ENCODE measurements around the gene HIPK2. TPM values are rescaled to one million over a fixed set of nuclear protein-coding genes. Genes with fewer than 3 reads are reported as not detected.

Gene HIPK2
- total and polyA plus RNA-seq, 10 of the 15 experiments (the other 5 are each of a cell fraction or from before 2014, with no cell fraction given): 1.7 to 39.0 (median 9.4) TPM

DNA sequence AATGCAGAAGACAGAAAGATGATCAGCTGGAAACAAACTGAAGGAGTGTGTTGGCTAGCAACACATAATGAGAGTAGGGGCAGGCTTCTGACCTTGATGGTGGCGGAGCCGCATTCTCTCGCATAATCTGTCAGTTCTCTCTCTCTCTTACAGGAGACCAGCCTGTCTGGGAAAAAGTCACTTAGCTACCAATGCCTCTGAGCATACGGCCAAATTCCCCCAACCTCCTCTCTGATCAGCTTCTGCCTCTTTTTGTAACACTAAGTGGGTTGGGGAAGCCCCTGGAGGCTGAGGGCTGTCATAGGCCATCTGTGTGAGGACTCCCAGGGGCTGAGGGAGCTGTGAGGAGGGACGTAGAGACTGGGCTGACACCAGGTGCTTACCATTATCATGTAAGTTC, 104.6 kb downstream of the HIPK2 start:
- BruUV-seq (replicated peaks): no TSS peak
- peak overlapping the region; percentile 88 for H3K4me2 ChIP-seq (ENCODE audit: control insufficient read depth, insufficient read depth)
- peak overlapping the region; percentile 85 for H3K27ac ChIP-seq (ENCODE audit: control insufficient read depth, insufficient read depth)
- H4K20me1 ChIP-seq (ENCODE audit: control insufficient read depth, insufficient read depth): no peaks in the 10 kb centered on the region
- H3K9ac ChIP-seq (ENCODE audit: control insufficient read depth, insufficient read depth, low read length): peak overlapping the region; percentile 18
- in situ Hi-C loops (cut with MboI) (no loop called here), intact Hi-C loops (cut with micrococcal nuclease; ENCODE audit: unreplicated experiment) (loop anchor here (1.0 to 2.0 kb wide), 2 partner anchors 24 to 62 kb away; no protein-coding TSS in a partner anchor)
- peaks cover 33% of the 10 kb centered on the region for H3K4me1 ChIP-seq (ENCODE audit: control insufficient read depth, insufficient read depth, low read length)
- no peaks in the 10 kb centered on the region for H3K27me3 ChIP-seq (replicated peaks in 1 of 2; ENCODE audit: control insufficient read depth in 2 of 2, insufficient read depth in 2 of 2, low read length in 1 of 2)
- POLR2A ChIA-PET: interaction anchor here (0.7 to 3.5 kb wide), 10 partner anchors 9 to 127 kb away, joined by 3 to 32 read pairs (median 4); partner anchors contain the start of gene HIPK2
- CTCF ChIA-PET: interaction anchor here (1.0 to 10.0 kb wide), 5 partner anchors 10 to 314 kb away, joined by 3 to 85 read pairs (median 4); no protein-coding TSS in a partner anchor
- no peaks in the 10 kb centered on the region for H3K9me3 ChIP-seq (replicated peaks; ENCODE audit: control insufficient read depth, insufficient read depth, low read length)
- no peaks in the 10 kb centered on the region for H3K79me2 ChIP-seq (ENCODE audit: control insufficient read depth, insufficient read depth, low read length)
- ATAC-seq (peak; percentile 93), FAIRE-seq (no peak), DNase-seq (ENCODE audit: low read depth, low spot score) (peak; percentile 90)
- no peaks in the 10 kb centered on the region; a peak in 1 of 4 replicates for H3K36me3 ChIP-seq (ENCODE audit: control insufficient read depth in 2 of 2, insufficient read depth in 2 of 2, low read length in 1 of 2)
- peak overlapping the region; percentile 17; the same call in 1 of the 2 replicates for H3K4me3 ChIP-seq
- WGBS (ENCODE audit: insufficient coverage, insufficient replicate concordance, low lambda C conversion rate, missing lambda C conversion rate): 2% methylated on average over 5 of the region's 5 CpGs
- RAD21 ChIA-PET (ENCODE audit: unreplicated experiment): interaction anchor here (0.7 to 5.8 kb wide), 24 partner anchors 10 to 328 kb away, joined by 3 to 95 read pairs (median 3); partner anchors contain the start of gene HIPK2
- SMC1A ChIA-PET (ENCODE audit: uncharacterized antibody, unreplicated experiment): interaction anchor here (0.6 to 5.1 kb wide), 20 partner anchors 9 to 157 kb away, joined by 3 to 77 read pairs (median 4); no protein-coding TSS in a partner anchor
- H2AFZ ChIP-seq (ENCODE audit: control insufficient read depth, low read depth, low read length): peak overlapping the region; percentile 24
- TF ChIP-seq, protein P1, sequence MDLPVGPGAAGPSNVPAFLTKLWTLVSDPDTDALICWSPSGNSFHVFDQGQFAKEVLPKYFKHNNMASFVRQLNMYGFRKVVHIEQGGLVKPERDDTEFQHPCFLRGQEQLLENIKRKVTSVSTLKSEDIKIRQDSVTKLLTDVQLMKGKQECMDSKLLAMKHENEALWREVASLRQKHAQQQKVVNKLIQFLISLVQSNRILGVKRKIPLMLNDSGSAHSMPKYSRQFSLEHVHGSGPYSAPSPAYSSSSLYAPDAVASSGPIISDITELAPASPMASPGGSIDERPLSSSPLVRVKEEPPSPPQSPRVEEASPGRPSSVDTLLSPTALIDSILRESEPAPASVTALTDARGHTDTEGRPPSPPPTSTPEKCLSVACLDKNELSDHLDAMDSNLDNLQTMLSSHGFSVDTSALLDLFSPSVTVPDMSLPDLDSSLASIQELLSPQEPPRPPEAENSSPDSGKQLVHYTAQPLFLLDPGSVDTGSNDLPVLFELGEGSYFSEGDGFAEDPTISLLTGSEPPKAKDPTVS (IDR thresholded peaks at IDR 0.05; ENCODE audit: low read depth, low read length): 0 out of 2 replicates have a peak, but pooled peaks have one; percentile 18
- TF ChIP-seq CBX3 (IDR thresholded peaks at IDR 0.05; ENCODE audit: borderline replicate concordance, low read depth) (no peak), IKZF1 (conservative IDR thresholded peaks at IDR 0.05) (peak; percentile 74), POLR2AphosphoS5 (IDR thresholded peaks at IDR 0.05; ENCODE audit: low read length) (peak; percentile 72), PML (IDR thresholded peaks at IDR 0.05; ENCODE audit: low read length) (no peak), EGR1 (IDR thresholded peaks at IDR 0.05; ENCODE audit: borderline replicate concordance in 1 of 2, low read depth in 2 of 2, low read length in 2 of 2) (no peak), ESRRA (IDR thresholded peaks at IDR 0.05; ENCODE audit: low read length) (no peak), MEF2A (IDR thresholded peaks at IDR 0.05; ENCODE audit: insufficient read depth, low read depth, low read length) (0 out of 2 replicates have a peak, but pooled peaks have one; percentile 25), ZNF24 (IDR thresholded peaks at IDR 0.05) (no peak), NFXL1 (IDR thresholded peaks at IDR 0.05; ENCODE audit: borderline replicate concordance) (peak; percentile 89), RUNX3 (IDR thresholded peaks at IDR 0.05; ENCODE audit: low read length) (peak; percentile 66), RELA (IDR thresholded peaks at IDR 0.05; ENCODE audit: borderline replicate concordance, partially characterized antibody) (peak; percentile 74)
- TF ChIP-seq, protein P2, sequence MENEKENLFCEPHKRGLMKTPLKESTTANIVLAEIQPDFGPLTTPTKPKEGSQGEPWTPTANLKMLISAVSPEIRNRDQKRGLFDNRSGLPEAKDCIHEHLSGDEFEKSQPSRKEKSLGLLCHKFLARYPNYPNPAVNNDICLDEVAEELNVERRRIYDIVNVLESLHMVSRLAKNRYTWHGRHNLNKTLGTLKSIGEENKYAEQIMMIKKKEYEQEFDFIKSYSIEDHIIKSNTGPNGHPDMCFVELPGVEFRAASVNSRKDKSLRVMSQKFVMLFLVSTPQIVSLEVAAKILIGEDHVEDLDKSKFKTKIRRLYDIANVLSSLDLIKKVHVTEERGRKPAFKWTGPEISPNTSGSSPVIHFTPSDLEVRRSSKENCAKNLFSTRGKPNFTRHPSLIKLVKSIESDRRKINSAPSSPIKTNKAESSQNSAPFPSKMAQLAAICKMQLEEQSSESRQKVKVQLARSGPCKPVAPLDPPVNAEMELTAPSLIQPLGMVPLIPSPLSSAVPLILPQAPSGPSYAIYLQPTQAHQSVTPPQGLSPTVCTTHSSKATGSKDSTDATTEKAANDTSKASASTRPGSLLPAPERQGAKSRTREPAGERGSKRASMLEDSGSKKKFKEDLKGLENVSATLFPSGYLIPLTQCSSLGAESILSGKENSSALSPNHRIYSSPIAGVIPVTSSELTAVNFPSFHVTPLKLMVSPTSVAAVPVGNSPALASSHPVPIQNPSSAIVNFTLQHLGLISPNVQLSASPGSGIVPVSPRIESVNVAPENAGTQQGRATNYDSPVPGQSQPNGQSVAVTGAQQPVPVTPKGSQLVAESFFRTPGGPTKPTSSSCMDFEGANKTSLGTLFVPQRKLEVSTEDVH (IDR thresholded peaks at IDR 0.05; ENCODE audit: low read depth, partially characterized antibody): no peak
- TF ChIP-seq, protein P3, sequence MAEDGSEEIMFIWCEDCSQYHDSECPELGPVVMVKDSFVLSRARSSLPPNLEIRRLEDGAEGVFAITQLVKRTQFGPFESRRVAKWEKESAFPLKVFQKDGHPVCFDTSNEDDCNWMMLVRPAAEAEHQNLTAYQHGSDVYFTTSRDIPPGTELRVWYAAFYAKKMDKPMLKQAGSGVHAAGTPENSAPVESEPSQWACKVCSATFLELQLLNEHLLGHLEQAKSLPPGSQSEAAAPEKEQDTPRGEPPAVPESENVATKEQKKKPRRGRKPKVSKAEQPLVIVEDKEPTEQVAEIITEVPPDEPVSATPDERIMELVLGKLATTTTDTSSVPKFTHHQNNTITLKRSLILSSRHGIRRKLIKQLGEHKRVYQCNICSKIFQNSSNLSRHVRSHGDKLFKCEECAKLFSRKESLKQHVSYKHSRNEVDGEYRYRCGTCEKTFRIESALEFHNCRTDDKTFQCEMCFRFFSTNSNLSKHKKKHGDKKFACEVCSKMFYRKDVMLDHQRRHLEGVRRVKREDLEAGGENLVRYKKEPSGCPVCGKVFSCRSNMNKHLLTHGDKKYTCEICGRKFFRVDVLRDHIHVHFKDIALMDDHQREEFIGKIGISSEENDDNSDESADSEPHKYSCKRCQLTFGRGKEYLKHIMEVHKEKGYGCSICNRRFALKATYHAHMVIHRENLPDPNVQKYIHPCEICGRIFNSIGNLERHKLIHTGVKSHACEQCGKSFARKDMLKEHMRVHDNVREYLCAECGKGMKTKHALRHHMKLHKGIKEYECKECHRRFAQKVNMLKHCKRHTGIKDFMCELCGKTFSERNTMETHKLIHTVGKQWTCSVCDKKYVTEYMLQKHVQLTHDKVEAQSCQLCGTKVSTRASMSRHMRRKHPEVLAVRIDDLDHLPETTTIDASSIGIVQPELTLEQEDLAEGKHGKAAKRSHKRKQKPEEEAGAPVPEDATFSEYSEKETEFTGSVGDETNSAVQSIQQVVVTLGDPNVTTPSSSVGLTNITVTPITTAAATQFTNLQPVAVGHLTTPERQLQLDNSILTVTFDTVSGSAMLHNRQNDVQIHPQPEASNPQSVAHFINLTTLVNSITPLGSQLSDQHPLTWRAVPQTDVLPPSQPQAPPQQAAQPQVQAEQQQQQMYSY (CRISPR knock-in tag; IDR thresholded peaks at IDR 0.05): no peak
- TF ChIP-seq, protein P4, sequence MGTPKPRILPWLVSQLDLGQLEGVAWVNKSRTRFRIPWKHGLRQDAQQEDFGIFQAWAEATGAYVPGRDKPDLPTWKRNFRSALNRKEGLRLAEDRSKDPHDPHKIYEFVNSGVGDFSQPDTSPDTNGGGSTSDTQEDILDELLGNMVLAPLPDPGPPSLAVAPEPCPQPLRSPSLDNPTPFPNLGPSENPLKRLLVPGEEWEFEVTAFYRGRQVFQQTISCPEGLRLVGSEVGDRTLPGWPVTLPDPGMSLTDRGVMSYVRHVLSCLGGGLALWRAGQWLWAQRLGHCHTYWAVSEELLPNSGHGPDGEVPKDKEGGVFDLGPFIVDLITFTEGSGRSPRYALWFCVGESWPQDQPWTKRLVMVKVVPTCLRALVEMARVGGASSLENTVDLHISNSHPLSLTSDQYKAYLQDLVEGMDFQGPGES (IDR thresholded peaks at IDR 0.05): no peak

All from GM12878 (cell line).